GM21423 (cell line): ENCODE results near the gene MGAT4B.

Source experiments
- ATAC-seq: cut with Tn5 transposase; IDR thresholded peaks from one replicate; pipeline ENCODE4 v1.9.1; 2021; ENCODE audit warnings: mild to moderate bottlenecking, moderate library complexity; ENCODE audit not compliant: unreplicated experiment

The MGAT4B gene

DNA sequence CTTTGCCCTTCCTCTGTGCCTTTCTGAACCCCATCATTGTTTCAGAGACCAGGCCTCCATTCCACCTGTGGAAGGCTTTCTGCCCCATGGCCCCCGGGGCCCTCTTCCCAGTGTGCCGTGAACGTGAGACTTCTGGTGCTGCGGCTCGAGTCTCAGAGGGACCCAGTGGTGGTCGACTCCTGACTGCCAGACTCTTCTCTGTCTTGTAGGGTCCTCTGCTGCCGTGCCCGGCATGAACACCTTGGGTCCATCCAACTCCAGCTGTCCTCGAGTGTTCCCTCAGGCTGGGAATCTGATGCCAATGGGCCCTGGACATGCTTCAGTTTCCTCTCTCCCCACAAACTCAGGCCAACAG, 33.0 kb downstream of the MGAT4B start:
- no peak for ATAC-seq

DNA sequence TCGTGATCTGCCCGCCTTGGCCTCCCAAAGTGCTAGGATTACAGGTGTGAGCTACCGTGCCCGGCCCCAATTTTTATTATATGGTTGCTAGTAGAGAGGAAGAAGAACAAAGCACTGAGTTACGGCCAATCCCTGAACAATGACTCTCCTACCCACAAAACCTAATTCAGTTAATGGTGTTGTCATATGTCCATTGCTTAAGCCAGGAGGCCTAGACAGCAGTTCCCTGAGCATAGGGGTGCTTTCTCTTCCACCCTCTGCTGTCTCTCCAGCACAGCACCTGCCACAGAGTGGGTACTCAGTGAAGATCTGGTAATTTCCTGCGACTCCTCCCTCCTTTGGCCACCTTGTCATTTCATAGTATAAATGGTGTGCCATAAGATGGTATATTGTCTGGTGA, 34.3 kb downstream of the MGAT4B start:
- no peak for ATAC-seq

DNA sequence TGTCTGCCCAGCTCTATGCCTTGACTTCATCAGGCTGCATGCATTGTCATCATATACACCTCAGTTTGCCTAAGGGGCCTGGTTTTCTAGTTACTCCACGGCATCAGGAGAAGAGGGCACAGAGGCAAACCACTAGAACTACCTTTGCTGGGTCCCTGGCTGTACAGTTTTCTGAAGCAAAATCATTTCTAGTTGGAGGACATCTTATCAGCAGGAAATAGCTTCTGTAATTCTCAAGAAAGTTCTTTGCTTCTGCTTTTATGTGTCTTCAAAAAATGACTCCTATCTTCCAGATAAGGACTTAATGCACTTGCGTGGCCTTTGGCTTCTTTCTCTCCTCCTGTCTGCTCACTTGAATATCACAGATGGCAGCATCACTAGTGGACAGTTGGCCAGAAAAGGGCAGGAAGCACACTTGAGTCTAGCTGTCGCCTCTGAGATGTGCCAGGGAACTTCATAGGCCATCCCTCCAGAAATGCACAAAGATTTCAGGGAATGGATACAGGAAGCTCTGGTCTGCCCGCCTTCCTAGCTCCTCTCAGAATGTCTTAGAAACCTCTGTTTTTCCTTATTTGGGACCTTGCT, 35.3 kb downstream of the MGAT4B start:
- ATAC-seq: no peak

DNA sequence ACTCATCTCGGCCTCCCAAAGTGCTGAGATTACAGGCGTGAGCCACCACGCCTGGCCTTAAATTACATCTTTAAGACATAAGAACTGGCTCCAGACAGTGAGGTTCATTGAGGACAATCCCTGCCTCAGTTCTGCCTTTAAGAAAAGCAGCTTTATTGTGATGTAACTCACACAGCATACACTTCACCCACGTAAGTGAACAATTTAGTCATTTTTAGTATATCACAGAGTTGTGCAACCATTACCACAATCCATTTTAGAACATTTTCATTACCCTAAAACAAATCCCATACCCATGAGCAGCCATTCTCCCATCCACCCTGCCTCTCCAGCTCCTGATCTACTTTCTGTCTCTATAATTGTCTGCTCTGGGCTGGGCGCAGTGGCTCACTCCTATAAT, 36.9 kb downstream of the MGAT4B start:
- no peak for ATAC-seq

DNA sequence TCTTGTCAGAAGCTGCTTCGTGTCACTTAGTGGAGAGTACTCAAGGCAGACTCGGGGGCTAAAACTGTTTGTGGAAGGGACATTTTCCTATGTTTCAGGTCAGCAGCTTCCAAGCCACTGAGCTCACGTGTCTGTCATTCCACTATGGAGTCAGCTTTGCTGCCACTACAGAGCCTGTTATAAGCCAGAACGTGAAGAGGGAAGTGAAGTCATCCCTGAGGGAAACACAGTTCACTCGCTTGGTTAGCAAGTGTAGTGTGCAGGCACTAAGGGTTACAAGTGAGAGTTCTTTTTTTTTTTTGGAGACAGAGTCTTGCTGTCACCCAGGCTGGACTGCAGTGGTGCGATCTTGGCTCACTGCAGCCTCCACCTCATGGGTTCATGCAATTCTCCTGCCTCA, 37.4 kb downstream of the MGAT4B start:
- no peak for ATAC-seq

DNA sequence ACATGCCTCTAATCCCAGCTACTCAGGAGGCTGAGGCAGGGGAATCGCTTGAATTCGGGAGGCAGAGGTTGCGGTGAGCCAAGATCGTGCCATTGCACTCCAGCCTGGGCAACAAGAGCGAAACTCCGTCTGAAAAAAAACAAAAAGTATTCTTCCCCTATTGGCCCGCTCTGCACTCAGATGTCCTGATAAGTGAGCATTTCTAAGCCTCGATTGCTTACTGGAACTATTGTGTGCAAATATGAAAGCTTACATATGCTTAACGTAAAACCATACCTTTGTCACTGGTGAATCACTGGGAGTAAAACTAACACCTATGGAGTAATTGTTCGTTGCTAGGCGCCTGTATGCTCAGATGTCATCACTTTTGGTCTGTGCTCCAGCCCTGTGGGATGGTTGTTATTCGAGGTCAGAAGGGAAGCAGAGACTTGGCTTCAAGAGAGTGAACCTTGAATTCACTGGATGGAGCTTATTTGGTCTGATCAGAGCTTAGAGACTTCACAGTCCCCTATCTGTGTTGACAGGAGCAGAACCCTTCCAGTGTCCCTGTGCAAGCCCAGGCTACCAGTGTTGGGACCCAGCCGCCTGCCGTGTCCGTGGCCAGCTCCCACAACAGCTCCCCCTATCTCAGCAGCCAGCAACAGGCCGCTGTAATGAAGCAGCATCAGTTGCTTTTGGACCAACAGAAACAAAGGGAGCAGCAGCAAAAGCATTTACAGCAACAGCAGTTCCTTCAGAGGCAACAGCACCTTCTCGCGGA, 38.2 kb downstream of the MGAT4B start:
- no peak for ATAC-seq

DNA sequence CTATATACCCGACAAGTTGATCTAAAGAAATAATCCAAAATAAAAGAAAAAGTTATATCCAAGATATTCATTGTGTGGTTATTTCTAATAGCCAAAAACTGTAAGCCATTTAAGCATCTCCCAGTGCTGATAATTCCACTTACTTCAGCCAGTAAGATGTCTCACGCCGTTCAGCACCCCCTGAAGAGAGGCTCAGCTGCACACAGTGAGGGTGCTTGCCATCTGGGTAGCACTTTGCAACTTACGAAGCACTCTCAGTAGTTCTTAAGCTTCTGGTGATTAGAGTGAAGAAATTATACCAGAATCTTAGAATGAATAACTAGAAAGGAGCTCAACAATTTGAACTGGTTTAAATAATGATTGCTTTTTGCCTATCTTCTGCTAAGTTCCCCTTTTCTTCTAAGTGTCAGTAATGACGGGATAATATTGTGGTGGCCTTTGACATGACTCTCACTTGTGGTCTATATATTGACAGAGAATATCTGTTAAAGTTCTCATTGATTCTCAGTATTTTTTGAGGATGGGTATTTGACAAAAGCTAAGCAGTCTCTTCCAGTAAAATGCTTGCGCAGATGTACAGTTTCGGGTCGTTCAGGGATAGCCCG, 39.1 kb downstream of the MGAT4B start:
- ATAC-seq: no peak

DNA sequence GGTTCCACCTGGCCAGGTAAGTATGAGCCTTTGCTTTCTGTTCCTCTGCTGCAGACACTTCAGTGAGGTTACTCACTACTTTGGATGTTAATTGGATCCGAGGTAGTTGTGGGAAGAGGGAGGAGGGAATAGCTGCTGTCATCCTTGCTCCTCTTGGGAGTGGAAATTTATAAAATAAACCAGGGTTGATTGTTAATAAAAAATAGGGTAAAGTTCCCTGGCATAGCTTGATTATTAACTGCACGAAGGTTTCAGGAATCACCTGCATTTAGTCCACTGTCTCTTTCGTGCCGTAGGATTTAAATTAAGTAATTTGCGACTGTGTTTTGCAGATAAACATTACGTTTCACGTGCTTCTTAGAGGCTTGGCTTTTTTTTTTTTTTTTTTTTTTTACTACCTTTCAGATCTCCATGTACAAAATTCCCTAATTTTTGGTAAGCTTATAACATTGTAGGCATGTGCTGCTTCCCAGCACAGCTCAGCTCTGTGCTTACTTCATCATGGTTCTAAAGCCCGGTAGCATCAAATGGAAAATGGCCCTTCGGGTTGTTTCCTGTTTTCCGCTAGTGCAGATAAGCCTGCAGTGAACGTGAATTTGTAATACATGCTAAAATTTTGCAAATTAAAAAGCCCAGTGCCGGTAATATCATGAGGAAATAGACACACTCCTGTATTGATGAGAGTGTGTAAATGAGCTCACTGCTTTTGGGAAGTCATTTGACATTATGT, 39.8 kb downstream of the MGAT4B start:
- no peak for ATAC-seq

DNA sequence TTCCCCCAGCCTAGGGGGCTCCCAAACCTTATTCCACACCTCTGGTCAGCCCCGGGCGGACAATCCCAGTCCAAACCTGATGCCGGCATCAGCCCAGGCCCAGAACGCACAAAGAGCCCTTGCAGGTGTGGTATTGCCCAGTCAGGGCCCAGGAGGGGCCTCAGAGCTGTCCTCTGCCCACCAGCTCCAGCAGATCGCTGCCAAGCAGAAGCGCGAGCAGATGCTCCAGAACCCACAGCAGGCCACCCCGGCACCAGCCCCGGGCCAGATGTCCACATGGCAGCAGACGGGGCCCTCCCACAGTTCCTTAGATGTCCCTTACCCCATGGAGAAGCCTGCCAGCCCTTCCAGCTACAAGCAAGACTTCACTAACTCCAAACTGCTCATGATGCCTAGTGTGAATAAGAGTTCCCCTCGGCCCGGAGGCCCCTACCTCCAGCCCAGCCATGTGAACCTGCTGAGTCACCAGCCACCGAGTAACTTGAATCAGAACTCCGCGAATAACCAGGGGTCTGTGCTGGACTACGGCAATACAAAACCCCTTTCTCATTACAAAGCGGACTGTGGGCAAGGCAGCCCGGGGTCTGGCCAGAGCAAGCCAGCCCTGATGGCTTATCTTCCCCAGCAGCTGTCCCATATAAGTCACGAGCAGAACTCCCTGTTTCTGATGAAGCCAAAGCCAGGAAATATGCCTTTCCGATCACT, 40.5 kb downstream of the MGAT4B start:
- no peak for ATAC-seq

DNA sequence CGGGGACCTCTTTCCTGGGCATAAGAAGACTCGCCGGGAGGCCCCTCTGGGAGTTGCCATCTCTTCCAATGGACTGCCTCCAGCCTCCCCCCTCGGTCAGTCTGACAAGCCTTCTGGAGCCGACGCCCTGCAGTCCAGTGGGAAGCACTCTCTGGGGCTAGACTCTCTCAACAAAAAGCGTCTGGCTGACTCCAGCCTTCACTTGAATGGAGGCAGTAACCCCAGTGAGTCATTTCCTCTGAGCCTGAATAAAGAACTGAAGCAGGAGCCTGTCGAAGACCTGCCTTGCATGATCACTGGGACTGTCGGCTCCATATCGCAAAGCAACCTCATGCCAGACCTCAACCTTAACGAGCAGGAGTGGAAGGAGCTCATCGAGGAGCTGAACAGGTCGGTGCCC, 41.3 kb downstream of the MGAT4B start:
- no peak for ATAC-seq

DNA sequence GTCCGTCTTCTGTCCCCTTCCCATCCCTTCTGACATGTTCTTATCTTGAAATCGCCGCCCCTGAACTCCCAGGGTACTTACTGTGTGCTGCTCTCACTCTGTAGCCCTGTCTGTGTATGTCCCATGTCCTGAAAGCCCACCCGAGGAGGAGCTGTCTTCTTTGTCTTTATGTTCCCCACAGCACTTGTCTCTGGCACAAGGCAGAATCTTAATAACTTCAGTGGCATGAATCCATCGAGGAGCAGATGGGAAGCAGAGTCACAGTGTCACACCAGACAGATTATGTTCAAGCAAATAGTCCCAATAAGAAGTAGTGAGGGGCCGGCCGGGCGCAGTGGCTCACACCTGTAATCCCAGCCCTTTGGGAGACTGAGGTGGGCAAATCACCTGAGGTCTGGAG, 42.6 kb downstream of the MGAT4B start:
- ATAC-seq: no peak

DNA sequence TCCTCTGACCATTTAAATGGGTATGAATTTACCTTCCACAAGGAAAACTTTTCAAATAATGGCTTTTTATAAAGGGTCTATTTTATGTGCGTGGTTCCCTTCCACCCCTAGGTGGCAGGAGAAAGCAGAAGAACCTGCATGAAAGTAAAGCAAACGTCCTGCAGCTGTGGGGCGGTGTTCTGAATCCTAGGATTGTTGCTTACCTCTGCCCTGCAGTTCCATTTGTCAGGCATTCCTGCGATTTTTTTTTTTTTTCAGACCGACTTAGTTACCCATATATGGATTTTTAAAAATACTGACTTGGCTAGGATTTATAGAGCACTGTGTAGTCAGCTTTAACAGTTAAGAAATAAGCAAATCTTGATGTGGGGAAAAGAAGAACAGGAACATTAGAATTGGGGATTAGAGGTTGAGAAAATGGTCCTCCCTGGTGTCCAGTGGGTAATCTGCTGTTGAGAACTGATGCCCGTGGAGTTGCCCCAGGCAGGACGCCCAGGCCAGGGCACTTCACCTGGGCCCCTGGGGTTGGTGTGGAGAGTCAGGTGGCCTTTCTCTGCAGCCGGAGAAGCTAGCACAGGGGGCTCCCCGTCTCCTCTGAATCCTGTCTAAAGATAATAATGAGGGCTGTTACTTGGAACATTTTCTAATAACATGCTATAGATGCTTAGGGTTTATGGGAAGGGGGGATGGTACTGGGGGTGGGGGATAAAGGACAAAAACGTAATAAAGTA, 43.3 kb downstream of the MGAT4B start:
- no peak for ATAC-seq

DNA sequence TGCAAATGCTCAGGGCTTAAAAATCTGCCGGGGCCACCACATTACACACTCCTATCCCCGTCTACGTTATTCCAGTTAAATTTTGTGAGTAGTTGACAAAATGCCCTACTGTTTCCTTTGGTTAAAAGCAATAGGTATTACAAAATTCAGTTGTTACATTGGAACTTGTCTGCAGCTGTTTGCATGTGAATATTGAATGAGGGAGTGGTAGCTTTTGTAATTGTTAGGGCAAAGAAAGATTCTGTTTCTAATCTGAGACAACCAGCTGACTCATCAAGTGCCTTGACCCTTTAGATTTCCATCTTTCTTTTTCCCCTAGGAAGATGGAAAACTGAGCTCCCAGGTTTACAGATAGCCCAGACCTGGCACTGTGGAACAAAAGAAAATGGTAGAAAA, 43.9 kb downstream of the MGAT4B start:
- ATAC-seq: no peak

DNA sequence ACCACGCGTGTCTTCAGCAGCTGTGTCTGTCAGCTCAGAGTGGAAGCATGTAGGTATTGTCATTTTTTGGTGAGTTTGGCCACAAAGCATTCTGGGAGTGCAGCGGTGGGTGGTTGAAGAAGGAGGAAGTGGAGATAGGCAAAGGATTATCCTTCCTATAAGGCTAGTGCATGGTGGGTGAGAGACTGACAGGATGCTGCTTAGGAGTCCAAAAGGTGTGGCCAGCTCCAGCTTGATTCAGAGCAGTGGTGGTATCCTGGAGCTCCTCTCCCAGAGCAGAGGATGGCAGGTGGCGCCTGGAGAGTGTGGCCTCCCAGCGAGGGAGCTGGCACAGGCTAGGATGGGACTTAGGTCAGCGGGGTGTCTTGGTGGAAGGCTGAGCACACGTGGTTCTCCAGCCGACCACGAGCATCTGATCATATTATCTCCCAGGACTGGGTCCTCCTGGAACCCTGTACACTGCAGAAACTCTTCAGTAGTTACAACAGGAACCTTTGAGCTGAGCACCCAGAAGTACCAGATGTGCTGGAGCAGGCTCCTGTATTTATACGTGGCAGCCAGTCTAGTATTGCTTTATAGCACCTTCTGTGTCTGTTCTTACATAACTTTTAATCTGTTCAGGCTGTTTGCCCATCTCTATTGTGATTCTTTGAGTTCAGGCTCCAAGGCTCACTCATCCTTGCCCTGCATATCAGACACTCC, 44.4 kb downstream of the MGAT4B start:
- ATAC-seq: no peak

DNA sequence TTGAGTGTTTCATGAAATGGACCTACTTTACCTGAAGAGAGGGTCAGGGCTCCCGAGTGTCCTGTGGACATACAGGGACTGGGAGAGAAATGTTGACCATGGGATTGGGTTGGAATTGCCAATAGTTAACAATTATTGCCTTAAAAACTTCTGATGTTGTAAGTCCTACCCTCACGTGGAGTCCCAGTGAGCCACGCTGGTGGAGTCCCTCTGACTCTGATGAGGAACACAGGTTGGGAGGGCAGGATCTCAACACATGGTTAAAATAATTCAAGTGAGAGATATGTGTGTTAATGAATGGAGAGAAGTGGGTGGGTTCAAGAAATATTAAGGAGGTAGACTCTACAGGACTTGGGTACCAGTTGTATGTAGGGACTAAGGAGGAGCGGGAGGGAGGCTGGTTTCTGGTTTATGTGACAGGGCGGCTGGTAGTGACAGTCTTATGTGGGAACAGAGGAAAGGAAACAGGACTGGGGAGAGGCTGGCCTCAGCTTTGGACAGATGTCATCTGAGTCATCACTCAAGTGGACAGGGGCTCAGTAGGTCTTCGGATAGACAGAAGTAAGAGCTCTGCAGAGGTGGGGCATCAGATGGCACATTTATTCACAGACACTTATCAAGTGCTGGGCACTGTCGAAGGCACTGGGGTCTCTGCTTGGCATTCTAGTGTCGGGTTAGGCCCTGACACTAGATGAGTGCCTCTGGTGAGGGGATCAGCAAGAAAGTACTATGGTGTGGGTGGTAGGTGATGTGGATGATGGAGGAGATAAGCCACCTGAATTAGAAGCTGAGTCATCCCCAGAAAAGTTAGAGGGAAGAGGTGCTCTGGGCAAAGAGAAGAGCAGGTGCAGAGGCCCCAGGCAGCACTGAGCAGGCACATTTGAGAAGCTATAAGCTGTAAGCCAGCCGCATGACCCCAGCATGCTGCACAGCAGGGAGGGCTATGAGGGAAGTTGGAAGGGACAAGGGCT, 46.8 kb downstream of the MGAT4B start:
- peak; percentile 40 for ATAC-seq

DNA sequence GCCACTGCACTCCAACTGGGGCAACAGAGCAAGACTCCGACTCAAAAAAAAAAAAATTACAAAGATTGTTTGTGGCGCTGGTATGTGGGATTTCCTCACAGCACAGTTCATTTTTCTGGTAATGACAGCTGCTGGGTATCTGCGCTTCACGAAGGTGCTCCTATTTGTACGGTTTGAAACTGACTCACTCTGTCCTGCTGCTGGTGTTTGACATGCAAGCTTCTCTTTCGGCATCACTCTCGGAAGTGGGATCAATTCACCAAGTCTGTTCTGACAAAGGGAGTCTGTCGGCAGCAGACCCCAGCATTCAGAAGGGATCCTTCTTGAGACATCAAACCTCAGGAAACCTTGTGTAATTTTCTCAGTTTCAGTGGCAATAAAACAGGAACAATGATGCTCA, 47.7 kb downstream of the MGAT4B start:
- ATAC-seq: no peak

DNA sequence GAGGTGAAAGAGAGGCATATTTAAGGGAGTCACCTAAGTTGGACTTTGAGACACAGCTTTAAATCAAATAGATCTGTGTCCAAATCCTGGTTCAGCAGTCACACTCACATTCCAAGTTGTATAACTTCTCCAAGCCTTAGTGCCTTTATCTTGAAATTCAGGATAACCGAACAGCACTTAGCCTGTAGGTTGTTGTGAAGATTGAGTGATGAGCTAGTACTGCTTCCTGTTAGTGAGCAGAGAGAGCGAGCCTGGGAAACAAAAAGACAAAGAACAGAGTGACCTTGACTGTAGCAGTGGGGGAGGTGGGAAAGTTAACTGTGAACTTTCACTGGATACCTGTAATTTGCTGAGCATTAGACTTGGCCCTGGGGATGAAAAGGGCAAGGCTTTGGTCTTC, 51.6 kb downstream of the MGAT4B start:
- no peak for ATAC-seq

DNA sequence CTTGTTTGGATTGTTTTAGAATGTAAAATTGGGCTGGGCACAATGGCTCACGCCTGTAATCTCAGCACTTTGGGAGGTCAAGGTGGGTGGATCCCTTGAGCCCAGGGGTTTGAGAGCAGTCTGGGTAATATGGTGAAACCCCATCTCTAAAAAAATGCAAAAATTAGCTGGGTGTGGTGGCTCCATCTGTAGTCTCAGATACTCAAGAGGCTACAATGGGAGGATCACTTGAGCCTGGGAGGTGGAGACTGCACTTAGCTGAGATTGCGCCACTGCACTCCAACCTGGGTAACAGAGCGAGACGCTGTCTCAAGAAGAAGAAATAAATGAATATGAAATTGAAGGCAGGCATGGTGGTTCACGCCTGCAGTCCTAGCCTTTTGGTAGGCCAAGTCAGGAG, 52.7 kb downstream of the MGAT4B start:
- ATAC-seq: no peak
